ENCODE measurements around the gene SYPL2.
"Not testable (repeated sequence)": the region's sequence is repeated elsewhere in the genome, so short reads cannot be mapped to it uniquely, and the experiment has no call there.

DNA sequence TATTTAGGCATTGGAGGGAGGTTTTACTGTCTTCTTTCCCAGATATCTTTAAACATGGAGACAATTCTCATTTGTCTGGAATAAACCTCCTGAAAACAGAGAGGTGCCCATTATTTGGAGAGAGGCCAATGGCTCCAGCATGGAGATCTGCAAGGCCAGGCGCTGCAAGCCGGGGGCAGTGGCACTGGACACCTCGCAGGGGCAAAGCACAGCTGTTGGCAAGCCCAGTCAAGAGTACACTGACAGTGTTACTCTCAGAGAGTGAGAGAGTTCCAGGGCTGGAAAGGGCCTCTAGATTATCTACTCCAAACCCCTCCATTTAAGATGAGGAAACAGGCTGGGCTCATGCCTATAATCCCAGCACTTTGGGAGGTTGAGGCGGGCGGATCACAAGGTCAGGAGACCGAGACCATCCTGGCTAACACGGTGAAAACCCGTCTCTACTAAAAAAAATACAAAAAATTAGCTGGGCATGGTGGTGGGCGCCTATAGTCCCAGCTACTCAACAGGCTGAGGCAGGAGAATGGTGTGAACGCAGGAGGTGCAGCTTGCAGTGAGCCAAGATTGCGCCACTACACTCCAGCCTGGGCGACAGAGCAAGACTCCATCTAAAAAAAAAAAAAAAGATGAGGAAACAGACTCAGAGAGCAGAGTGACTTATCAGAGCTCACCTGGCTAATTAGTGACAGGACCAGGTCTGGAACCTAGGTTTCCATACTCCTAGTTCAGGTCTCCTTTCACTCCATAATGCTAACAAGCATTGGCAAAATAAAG, 7.1 kb downstream of the SYPL2 start:
- TF ChIP-seq CTCF (conservative IDR thresholded peaks at IDR 0.05; ENCODE audit: low read length); EZH2phosphoT487 (IDR thresholded peaks at IDR 0.05; ENCODE audit: borderline replicate concordance, low read depth, low read length): not testable (repeated sequence)
